Chondrocyte (in vitro differentiated cells): ENCODE measurements around the gene NTSR1. TPM values are rescaled to one million over a fixed set of nuclear protein-coding genes. Genes with fewer than 3 reads are reported as not detected.

Experiments
- DNase-seq: peaks from one replicate; pipeline ENCODE4 v3.0.0; 2021; ENCODE audit warnings: mixed read lengths, low spot score
- H3K27ac Mint-ChIP-seq: one replicate; pipeline ENCODE4 v1.8.0; 2021; ENCODE audit warnings: mild to moderate bottlenecking, moderate library complexity, mixed read lengths; ENCODE audit not compliant: unreplicated experiment
- H3K27me3 Mint-ChIP-seq: 2 replicates; pipeline ENCODE4 v1.8.0; 2021; ENCODE audit warnings: low read depth, mixed read lengths
- H3K36me3 Mint-ChIP-seq: 2 replicates; pipeline ENCODE4 v1.8.0; 2021; ENCODE audit warnings: low read depth, mixed read lengths
- H3K4me1 Mint-ChIP-seq: 2 replicates; pipeline ENCODE4 v1.8.0; 2021; ENCODE audit warnings: low read depth, mild to moderate bottlenecking, mixed read lengths
- H3K4me3 Mint-ChIP-seq: one replicate; pipeline ENCODE4 v1.8.0; 2021; ENCODE audit warnings: mild to moderate bottlenecking, moderate library complexity, mixed read lengths; ENCODE audit not compliant: unreplicated experiment
- H3K9me3 Mint-ChIP-seq: 2 replicates; pipeline ENCODE4 v1.8.0; 2021; ENCODE audit warnings: low read depth, mixed read lengths
- total RNA-seq: library from RNA; stranded (reverse); gene quantifications from 3 replicates; pipeline ENCODE4 v1.2.1, GENCODE V29; 2021
- TF ChIP-seq, protein P1 (sequence below): fragments of 200-600 bp; sonication (generic); IDR thresholded peaks from 2 replicates; pipeline ENCODE4 v1.5.0; 2021; ENCODE audit warnings: antibody characterized with exemption, mild to moderate bottlenecking, moderate library complexity

Gene NTSR1
- total RNA-seq, 1 donor from 2014 or later: not detected

DNA sequence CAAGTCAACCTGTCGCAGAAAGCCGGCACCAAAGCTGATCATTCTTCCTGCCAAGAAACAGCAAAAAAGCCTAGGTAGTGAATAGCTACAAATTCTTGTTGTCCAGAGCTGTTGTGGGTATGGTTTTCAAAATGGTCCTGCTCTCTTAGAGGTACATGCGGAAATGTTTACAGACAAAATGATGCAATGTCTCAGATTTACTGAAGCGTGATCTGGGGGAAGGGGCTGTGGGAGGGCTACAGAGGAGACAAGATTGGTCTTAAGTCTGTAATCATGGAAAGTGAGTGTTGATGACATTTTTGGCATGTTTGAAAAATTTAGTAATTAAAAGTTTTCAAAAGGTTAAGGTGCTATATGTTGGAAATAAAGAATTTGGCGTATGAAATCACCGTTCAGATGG lies 6.2 kb downstream of the NTSR1 start:
- Mint-ChIP-seq H3K9me3 (peaks cover 10% of the 10 kb centered on the region), H3K27ac (no peak overlapping the region), H3K4me1 (no peaks in the 10 kb centered on the region), H3K27me3 (peaks cover 65% of the 10 kb centered on the region), H3K36me3 (no peaks in the 10 kb centered on the region), H3K4me3 (no peak overlapping the region)
- TF ChIP-seq, protein P1, sequence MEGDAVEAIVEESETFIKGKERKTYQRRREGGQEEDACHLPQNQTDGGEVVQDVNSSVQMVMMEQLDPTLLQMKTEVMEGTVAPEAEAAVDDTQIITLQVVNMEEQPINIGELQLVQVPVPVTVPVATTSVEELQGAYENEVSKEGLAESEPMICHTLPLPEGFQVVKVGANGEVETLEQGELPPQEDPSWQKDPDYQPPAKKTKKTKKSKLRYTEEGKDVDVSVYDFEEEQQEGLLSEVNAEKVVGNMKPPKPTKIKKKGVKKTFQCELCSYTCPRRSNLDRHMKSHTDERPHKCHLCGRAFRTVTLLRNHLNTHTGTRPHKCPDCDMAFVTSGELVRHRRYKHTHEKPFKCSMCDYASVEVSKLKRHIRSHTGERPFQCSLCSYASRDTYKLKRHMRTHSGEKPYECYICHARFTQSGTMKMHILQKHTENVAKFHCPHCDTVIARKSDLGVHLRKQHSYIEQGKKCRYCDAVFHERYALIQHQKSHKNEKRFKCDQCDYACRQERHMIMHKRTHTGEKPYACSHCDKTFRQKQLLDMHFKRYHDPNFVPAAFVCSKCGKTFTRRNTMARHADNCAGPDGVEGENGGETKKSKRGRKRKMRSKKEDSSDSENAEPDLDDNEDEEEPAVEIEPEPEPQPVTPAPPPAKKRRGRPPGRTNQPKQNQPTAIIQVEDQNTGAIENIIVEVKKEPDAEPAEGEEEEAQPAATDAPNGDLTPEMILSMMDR: no peak
- DNase-seq: peak; percentile 19

DNA sequence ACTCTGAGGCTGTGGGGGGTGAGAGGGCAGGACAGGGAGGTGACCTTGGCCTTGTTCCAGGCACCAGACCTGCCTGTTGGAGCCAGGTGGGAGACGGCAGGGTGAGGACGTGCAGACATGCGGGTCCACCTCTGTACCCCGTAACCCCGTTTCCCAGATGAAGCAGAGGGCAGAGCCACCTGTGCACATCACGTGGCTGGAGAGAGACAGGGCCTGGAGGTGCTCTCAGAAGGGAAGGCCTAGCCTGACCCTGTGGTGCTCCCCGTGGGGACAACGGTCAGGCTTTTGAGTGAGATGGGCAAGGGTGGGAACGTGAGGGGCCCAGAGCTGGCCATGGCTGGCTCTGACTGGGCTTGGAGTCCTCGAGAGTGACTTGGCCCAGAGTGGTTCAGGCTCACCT lies 6.6 kb downstream of the NTSR1 start:
- no peak overlapping the region for H3K4me3 Mint-ChIP-seq
- H3K4me1 Mint-ChIP-seq: no peaks in the 10 kb centered on the region
- TF ChIP-seq, protein P1: no peak
- H3K9me3 Mint-ChIP-seq: peaks cover 11% of the 10 kb centered on the region
- H3K36me3 Mint-ChIP-seq: no peaks in the 10 kb centered on the region
- H3K27ac Mint-ChIP-seq: no peak overlapping the region
- peak; percentile 68 for DNase-seq
- peaks cover 62% of the 10 kb centered on the region for H3K27me3 Mint-ChIP-seq

DNA sequence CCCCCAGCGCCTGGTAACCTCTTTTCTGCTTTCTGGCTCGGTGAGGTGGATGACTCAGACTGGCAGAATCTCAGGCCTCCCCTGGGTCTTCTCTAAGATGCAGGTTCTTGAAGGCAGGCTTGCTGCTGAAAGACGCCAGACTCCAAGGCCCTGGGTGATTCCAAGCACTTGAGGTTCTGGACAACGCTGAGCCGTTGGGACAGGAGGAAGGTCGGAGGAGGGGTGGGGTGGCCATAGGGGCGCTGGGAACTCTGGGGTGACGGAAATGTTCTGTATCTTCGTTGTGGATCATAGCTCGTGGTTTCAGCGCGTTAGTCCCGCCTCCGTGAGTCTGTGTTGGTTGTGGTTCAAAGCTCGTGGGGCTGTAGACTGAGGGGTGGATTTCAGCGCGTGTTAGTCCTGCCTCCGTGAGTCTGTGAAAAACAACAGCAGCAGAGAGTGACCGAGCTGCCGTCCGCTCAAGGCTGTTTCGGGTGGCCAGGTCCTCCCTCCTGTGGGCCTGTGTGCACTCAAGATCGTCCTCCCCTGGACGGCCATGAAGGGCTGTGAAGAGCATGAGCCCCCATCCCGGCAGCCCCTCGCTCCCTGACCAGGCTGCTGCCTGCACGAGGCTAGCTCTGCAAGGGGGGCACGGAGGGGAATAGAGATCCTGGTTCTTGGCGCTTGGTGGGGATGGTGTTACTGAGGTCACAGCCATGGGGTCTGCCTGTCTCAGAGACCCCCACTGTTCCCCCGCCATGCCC lies 7.7 kb downstream of the NTSR1 start:
- TF ChIP-seq, protein P1: no peak
- Mint-ChIP-seq H3K27ac (no peak overlapping the region), H3K36me3 (peaks cover under 1% of the 10 kb centered on the region), H3K27me3 (peaks cover 57% of the 10 kb centered on the region), H3K4me1 (no peaks in the 10 kb centered on the region), H3K4me3 (no peak overlapping the region), H3K9me3 (peaks cover 21% of the 10 kb centered on the region)
- DNase-seq: no peak

DNA sequence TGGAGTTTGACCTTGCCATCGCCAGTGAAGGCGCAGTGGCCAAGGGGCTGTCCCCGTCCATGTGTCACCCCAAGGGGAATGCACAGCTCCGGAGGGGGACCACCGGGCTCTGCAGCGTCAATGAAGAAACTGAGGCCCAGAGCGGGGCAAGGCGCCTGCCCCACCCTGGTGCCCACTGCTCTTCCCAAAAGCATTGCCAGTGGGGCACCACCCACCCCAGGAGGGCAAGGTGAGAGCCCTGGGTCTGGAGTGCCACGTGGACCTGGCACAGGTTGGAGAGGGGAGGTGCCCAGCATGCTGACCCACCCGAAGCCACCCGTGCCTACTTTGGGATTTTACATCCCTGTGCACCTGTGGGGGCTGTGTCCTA lies 8.3 kb downstream of the NTSR1 start:
- TF ChIP-seq, protein P1: no peak
- Mint-ChIP-seq H3K27ac (no peak overlapping the region), H3K9me3 (peaks cover 27% of the 10 kb centered on the region), H3K4me1 (no peaks in the 10 kb centered on the region), H3K27me3 (peaks cover 59% of the 10 kb centered on the region), H3K4me3 (no peak overlapping the region), H3K36me3 (peaks cover 5% of the 10 kb centered on the region)
- peak; percentile 71 for DNase-seq

DNA sequence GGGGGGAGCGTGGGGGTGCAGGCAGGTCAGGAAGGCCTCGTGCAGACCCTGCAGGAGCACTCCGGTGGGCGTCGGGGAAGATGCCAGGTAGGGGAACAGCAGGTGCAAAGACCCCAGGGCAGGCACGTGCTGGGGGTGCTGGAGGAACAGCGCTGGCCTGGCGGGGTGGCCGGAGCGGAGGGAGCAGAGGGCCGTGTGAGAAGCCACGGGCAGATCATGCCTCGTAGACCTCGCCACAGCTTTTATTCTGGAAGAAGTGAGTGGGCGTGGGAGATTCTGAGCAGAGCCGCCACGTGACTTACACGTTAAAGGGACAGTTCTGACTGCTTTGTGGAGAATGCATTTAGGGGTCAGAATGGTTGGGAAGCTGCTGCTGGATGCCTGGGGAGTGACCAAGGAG lies 9.3 kb downstream of the NTSR1 start:
- H3K4me3 Mint-ChIP-seq: no peak overlapping the region
- H3K4me1 Mint-ChIP-seq: no peaks in the 10 kb centered on the region
- TF ChIP-seq, protein P1: no peak
- H3K27ac Mint-ChIP-seq: no peak overlapping the region
- H3K27me3 Mint-ChIP-seq: peaks cover 60% of the 10 kb centered on the region
- peak; percentile 79 for DNase-seq
- H3K36me3 Mint-ChIP-seq: peaks cover 7% of the 10 kb centered on the region
- H3K9me3 Mint-ChIP-seq: peaks cover 27% of the 10 kb centered on the region
